ENCODE measurements around the gene ARHGAP25. TPM values are rescaled to one million over a fixed set of nuclear protein-coding genes. Genes with fewer than 3 reads are reported as not detected.

Gene ARHGAP25
- total and polyA plus RNA-seq, 2 of the 4 experiments (the other 2 are of a cell fraction) = 0.29 to 0.36 TPM

- CTCF ChIA-PET = interaction anchor here (0.5 to 2.0 kb wide), 27 partner anchors 8 to 288 kb away, joined by 3 to 13 read pairs (median 4); no protein-coding TSS in a partner anchor
- Histone ChIP-seq H4K91ac (ENCODE audit: insufficient read depth, low read depth, low read length) (no peak overlapping the region), H4K8ac (ENCODE audit: low read depth in 2 of 2, low read length in 2 of 2) (peak overlapping the region in 1 of 2 experiments; percentile 78; a peak in 2 of 4 replicates), H3K79me1 (ENCODE audit: low read depth in 1 of 2, low read length in 2 of 2) (no peaks in the 10 kb centered on the region), H2BK5ac (ENCODE audit: low read depth, low read length, poor library complexity, severe bottlenecking) (no peak overlapping the region), H3K27me3 (ENCODE audit: control insufficient read depth, insufficient read depth, low read length) (no peaks in the 10 kb centered on the region), H3K4ac (ENCODE audit: low read depth, low read length) (peak overlapping the region; percentile 34; the same call in 1 of the 2 replicates), H3K36me3 (ENCODE audit: control insufficient read depth, insufficient read depth, low read length) (no peaks in the 10 kb centered on the region), H3K23ac (ENCODE audit: low read depth, low read length) (no peak overlapping the region), H3K18ac (ENCODE audit: low read depth, low read length) (no peak overlapping the region), H2BK15ac (ENCODE audit: low read depth, low read length) (no peak overlapping the region; the same call in 2 of the 3 replicates), H2AFZ (replicated peaks; ENCODE audit: low read length, poor library complexity) (peak overlapping the region; percentile 5), H3K4me1 (ENCODE audit: control insufficient read depth, insufficient read depth, low read length) (no peaks in the 10 kb centered on the region), H2AK9ac (replicated peaks; ENCODE audit: low read depth, low read length, poor library complexity) (no peak overlapping the region), H3K9me1 (ENCODE audit: insufficient read depth, low read length) (no peaks in the 10 kb centered on the region; the same call in 1 of the 2 replicates), H3K27ac (ENCODE audit: insufficient read depth, low read length) (no peak overlapping the region), H3K9me3 (ENCODE audit: control insufficient read depth, insufficient read depth, low read length) (no peaks in the 10 kb centered on the region), H2BK120ac (ENCODE audit: low read depth, low read length) (peak overlapping the region; percentile 58), H3K56ac (ENCODE audit: extremely low read depth, insufficient read depth, low read length) (no peak overlapping the region), H4K20me1 (ENCODE audit: insufficient read depth, low read length) (no peaks in the 10 kb centered on the region), H3K14ac (replicated peaks; ENCODE audit: low read depth, low read length) (0 out of 2 replicates have a peak overlapping the region, but pooled peaks have one; percentile 51), H3K4me2 (ENCODE audit: low read depth, low read length) (no peak overlapping the region), H2AK5ac (ENCODE audit: low read depth, low read length) (peak overlapping the region; percentile 15; the same call in 1 of the 2 replicates), H3K4me3 (ENCODE audit: insufficient read depth, low read depth, low read length) (no peak overlapping the region), H4K5ac (ENCODE audit: low read depth, low read length) (no peak overlapping the region), H3K9ac (ENCODE audit: low read depth, low read length) (no peak overlapping the region), H2BK20ac (ENCODE audit: low read depth, low read length) (peak overlapping the region; percentile 52; the same call in 1 of the 2 replicates)
- dilution Hi-C loops (cut with HindIII; ENCODE audit: low sequenced_read_pairs, unreplicated experiment) = no loop called here
- intact Hi-C loops (cut with micrococcal nuclease) = loop anchor here (1.0 to 2.0 kb wide), 4 partner anchors 42 to 174 kb away; no protein-coding TSS in a partner anchor
- POLR2A ChIA-PET (ENCODE audit: unreplicated experiment) = no interaction called here
- peak; percentile 92 for ATAC-seq (ENCODE audit: low read depth)
- DNase-seq = peak; percentile 87
- no TSS peak for BruUV-seq (replicated peaks)
- WGBS, 2 experiments (ENCODE audit: extremely low coverage in 2 of 2, insufficient read length in 1 of 2) = 40% methylated on average over 5 of the region's 15 CpGs; no CpG with 5 or more reads in 1 of the 2 experiments
- in situ Hi-C loops (cut with MboI; ENCODE audit: low sequenced_read_pairs) = no loop called here
- peak; percentile 97 for TF ChIP-seq SMC3 (IDR thresholded peaks at IDR 0.05; ENCODE audit: low read depth, low read length)
- TF ChIP-seq RAD21 (IDR thresholded peaks at IDR 0.05; ENCODE audit: low read length) = peak; percentile 95
- 0 out of 2 replicates have a peak, but pooled peaks have one; percentile 21 for TF ChIP-seq BHLHE40 (IDR thresholded peaks at IDR 0.05; ENCODE audit: low read depth, low read length)
- TF ChIP-seq RFX5 (IDR thresholded peaks at IDR 0.05; ENCODE audit: low read depth, low read length) = no peak
- TF ChIP-seq RCOR1 (IDR thresholded peaks at IDR 0.05; ENCODE audit: insufficient replicate concordance, low read length) = no peak
- TF ChIP-seq CTCF (conservative IDR thresholded peaks at IDR 0.05; ENCODE audit: low read depth, low read length) = peak; percentile 95
- TF ChIP-seq MXI1 (IDR thresholded peaks at IDR 0.05; ENCODE audit: borderline replicate concordance, low read depth, low read length) = no peak
- TF ChIP-seq FOS (IDR thresholded peaks at IDR 0.05; ENCODE audit: low read depth, low read length) = no peak
- TF ChIP-seq, protein P1, sequence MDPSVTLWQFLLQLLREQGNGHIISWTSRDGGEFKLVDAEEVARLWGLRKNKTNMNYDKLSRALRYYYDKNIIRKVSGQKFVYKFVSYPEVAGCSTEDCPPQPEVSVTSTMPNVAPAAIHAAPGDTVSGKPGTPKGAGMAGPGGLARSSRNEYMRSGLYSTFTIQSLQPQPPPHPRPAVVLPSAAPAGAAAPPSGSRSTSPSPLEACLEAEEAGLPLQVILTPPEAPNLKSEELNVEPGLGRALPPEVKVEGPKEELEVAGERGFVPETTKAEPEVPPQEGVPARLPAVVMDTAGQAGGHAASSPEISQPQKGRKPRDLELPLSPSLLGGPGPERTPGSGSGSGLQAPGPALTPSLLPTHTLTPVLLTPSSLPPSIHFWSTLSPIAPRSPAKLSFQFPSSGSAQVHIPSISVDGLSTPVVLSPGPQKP (IDR thresholded peaks at IDR 0.05; ENCODE audit: borderline replicate concordance, low read depth, low read length) = no peak
- no peak for TF ChIP-seq CEBPB (IDR thresholded peaks at IDR 0.05; ENCODE audit: low read depth, low read length)
- no peak for TF ChIP-seq POLR2A (IDR thresholded peaks at IDR 0.05; ENCODE audit: low read depth, low read length)
- no peak for TF ChIP-seq MAFK (IDR thresholded peaks at IDR 0.05; ENCODE audit: low read depth, low read length)
- TF ChIP-seq NFE2L2 (IDR thresholded peaks at IDR 0.05; ENCODE audit: low read depth, low read length) = no peak
- TF ChIP-seq CHD1 (IDR thresholded peaks at IDR 0.05; ENCODE audit: low read depth, low read length) = no peak
Measured at GRCh38 chr2:68751397-68752339, 17.1 kb downstream of the ARHGAP25 start.
